PC-3 (cell line): ENCODE results near the gene NR1H2. TPM values are rescaled to one million over a fixed set of nuclear protein-coding genes. Genes with fewer than 3 reads are reported as not detected.

ENCODE experiments used
- ATAC-seq: fragments of 200-7000 bp; cut with Tn5 transposase; 2 replicates; pipeline ENCODE4 v1.9.1; 2020; ENCODE audit warnings: mild to moderate bottlenecking, moderate library complexity
- Bru-seq: library from RNA; stranded (reverse); fragments of 400-500 nt; gene quantifications from one replicate; lab custom pipeline; 2021; lab: Mats Ljungman, UMichigan
- BruChase-seq, 2 experiments: library from RNA; stranded (reverse); fragments of 400-500 nt; gene quantifications; one replicate each; lab custom pipeline; 2021; lab: Mats Ljungman, UMichigan
- BruUV-seq: library from RNA; stranded (reverse); fragments of 400-500 nt; replicated peaks from 2 replicates; lab custom pipeline; 2021; lab: Mats Ljungman, UMichigan
- CTCF ChIA-PET: fragments of 300-600 bp; sonication (Branson Sonifier 250); formaldehyde crosslinking; loops from one replicate; lab custom pipeline; 2022; ENCODE audit warnings: antibody characterized with exemption; lab: Charles Lee
- POLR2A ChIA-PET: fragments of 300-600 bp; sonication (Branson Sonifier 250); formaldehyde crosslinking; loops from one replicate; lab custom pipeline; 2022; ENCODE audit warnings: antibody characterized with exemption; ENCODE audit not compliant: unreplicated experiment; lab: Charles Lee
- DNase-seq: peaks from one replicate; pipeline ENCODE4 v3.0.0-alpha.2; 2015
- H2AFZ ChIP-seq: fragments of 300-600 bp; sonication (generic); 2 replicates; pipeline ENCODE4 v1.6.0; 2016; ENCODE audit warnings: antibody characterized with exemption, low read length
- H3F3A ChIP-seq: fragments of 300-600 bp; sonication (generic); one replicate; pipeline ENCODE4 v1.6.0; 2017; ENCODE audit warnings: antibody characterized with exemption, low read length, control low read depth, mild to moderate bottlenecking; ENCODE audit not compliant: unreplicated experiment
- H3K27ac ChIP-seq: fragments of 300-600 bp; sonication (generic); 2 replicates; pipeline ENCODE4 v1.5.1; 2016; ENCODE audit warnings: mild to moderate bottlenecking, low read length
- H3K27me3 ChIP-seq: fragments of 300-600 bp; sonication (generic); 2 replicates; pipeline ENCODE4 v1.6.1; 2016; ENCODE audit warnings: low read length, mixed read lengths
- H3K36me3 ChIP-seq: fragments of 300-600 bp; sonication (generic); 2 replicates; pipeline ENCODE4 v1.6.1; 2016; ENCODE audit warnings: low read depth, mixed run types, low read length, mixed read lengths
- H3K4me1 ChIP-seq: fragments of 300-600 bp; sonication (generic); 2 replicates; pipeline ENCODE4 v1.5.1; 2016; ENCODE audit warnings: low read length; ENCODE audit not compliant: insufficient read depth
- H3K4me2 ChIP-seq: fragments of 300-600 bp; sonication (generic); 2 replicates; pipeline ENCODE4 v1.6.0; 2016; ENCODE audit warnings: low read length
- H3K4me3 ChIP-seq: fragments of 300-600 bp; sonication (generic); 2 replicates; pipeline ENCODE4 v1.5.1; 2016; ENCODE audit warnings: mild to moderate bottlenecking, low read length, mixed read lengths
- H3K79me2 ChIP-seq: fragments of 300-600 bp; sonication (generic); 2 replicates; pipeline ENCODE4 v1.6.1; 2017; ENCODE audit warnings: low read length, mixed read lengths
- H3K9ac ChIP-seq: fragments of 300-600 bp; sonication (generic); 2 replicates; pipeline ENCODE4 v1.6.0; 2016; ENCODE audit warnings: mild to moderate bottlenecking, low read length
- H3K9me2 ChIP-seq: fragments of 300-600 bp; sonication (generic); replicated peaks from 2 replicates; pipeline ENCODE4 v1.6.1; 2016; ENCODE audit warnings: mixed run types, low read length, mixed read lengths
- H3K9me3 ChIP-seq: fragments of 300-600 bp; sonication (generic); 2 replicates; pipeline ENCODE4 v1.6.1; 2016; ENCODE audit warnings: low read length, mixed read lengths
- H4K20me1 ChIP-seq: fragments of 300-600 bp; sonication (generic); 2 replicates; pipeline ENCODE4 v1.6.1; 2016; ENCODE audit warnings: low read length, mixed read lengths
- EZH2 ChIP-seq: fragments of 300-600 bp; sonication (generic); IDR thresholded peaks from one replicate; pipeline ENCODE4 v1.6.1; 2017; ENCODE audit warnings: antibody characterized with exemption, mild to moderate bottlenecking, low read length; ENCODE audit not compliant: unreplicated experiment
- EZH2phosphoT487 ChIP-seq: fragments of 300-600 bp; sonication (generic); IDR thresholded peaks from 2 replicates; pipeline ENCODE4 v1.6.1; 2018; ENCODE audit warnings: mild to moderate bottlenecking, antibody characterized with exemption, low read length, borderline replicate concordance
- intact Hi-C: fragments of 100-400 bp; cut with micrococcal nuclease; formaldehyde crosslinking; loops from 2 replicates; pipeline ENCODE4 v1.9.0; 2023
- long read RNA-seq: library from polyadenylated mRNA; unstranded; transcript quantifications from one replicate; pipeline ENCODE4 v2.0.0, GENCODE V29; 2021; ENCODE audit not compliant: unreplicated experiment
- total RNA-seq: library from RNA; depleted of rRNA; stranded (reverse); fragments of >200 nt; gene quantifications from 2 replicates; pipeline ENCODE4 v1.2.3, GENCODE V29; 2014; rRNA removed
- TF ChIP-seq, protein P1 (sequence below): fragments of 300-600 bp; sonication (generic); conservative IDR thresholded peaks from 2 replicates; pipeline ENCODE4 v1.5.1; 2017; ENCODE audit warnings: antibody characterized with exemption, low read depth, mild to moderate bottlenecking, low read length

Gene NR1H2
- total RNA-seq (130 and 152 TPM in 2 replicates), Bru-seq, nascent RNA (percentile 87 among the genes with signal in this experiment), BruChase-seq, experiment 1, labeled RNA remaining after a 6-hour chase (percentile 96 among the genes with signal in this experiment), BruChase-seq, experiment 2, labeled RNA remaining after a 2-hour chase (percentile 93 among the genes with signal in this experiment)
- long read RNA-seq, transcript NR1H2-201 (10 exons, 1,998 nt), result major isoform, 428 of 617 reads
- long read RNA-seq, transcript NR1H2-211 (10 exons, 1,830 nt), result minor isoform, 19 of 617 reads
- long read RNA-seq, partial matches to known transcripts, result 132 of 617 reads
- long read RNA-seq, other reads (novel, unspliced or antisense), result 37 of 617 reads

DNA sequence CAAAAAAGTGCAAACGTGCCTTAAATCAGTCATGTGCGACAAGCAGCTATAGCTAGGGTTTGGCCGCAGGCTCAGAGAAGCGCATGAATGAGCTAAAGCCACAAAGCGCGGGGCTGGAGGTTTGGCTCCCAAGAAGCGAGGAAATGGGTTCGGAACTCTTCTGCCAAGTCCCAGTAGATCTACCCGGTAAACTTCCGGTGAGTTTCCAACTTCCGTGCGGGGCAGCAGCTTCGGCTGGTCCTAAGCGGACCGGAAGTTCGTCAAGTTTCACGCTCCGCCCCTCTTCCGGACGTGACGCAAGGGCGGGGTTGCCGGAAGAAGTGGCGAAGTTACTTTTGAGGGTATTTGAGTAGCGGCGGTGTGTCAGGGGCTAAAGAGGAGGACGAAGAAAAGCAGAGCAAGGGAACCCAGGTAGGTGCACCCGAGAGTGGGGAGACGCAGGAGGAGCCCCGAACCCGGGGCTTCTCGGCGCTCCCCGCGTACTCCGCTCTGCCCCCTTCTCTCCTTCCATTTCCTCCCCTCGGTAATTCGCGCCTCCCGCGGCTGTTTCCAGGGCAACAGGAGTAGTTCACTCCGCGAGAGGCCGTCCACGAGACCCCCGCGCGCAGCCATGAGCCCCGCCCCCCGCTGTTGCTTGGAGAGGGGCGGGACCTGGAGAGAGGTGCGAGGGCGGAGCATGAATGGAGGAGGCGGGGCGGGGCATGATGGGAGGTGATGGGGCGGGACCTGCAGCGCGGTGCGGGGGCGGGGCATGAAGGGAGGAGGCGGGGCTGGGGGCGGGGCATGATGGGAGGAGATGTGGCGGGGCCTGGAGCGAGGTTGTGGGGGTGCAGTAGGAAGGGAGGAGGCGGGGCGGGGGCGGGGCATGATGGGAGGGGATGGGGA is at the start of gene NR1H2:
Gene NR1H2, plus strand, starts transcription at position 292 of the 885 bp plus-strand sequence. CDS start 1,149 bp downstream, outside the sequence.
- Histone ChIP-seq H3K9me2 (no peaks in the 10 kb centered on the region), H3K79me2 (peaks cover 8% of the 10 kb centered on the region; the same call in 1 of the 2 replicates), H3K9me3 (no peaks in the 10 kb centered on the region), H3K4me1 (peaks cover 14% of the 10 kb centered on the region), H3K4me3 (peak within 1 kb of the TSS; percentile 72), H2AFZ (peak within 1 kb of the TSS; percentile 89), H3K27ac (peak within 1 kb of the TSS; percentile 91), H3F3A (no peaks in the 10 kb centered on the region), H3K36me3 (peaks cover 28% of the 10 kb centered on the region), H3K9ac (peak within 1 kb of the TSS; percentile 95), H3K4me2 (peak within 1 kb of the TSS; percentile 91), H3K27me3 (no peaks in the 10 kb centered on the region), H4K20me1 (peaks cover 14% of the 10 kb centered on the region)
- TF ChIP-seq EZH2phosphoT487 (no peak), EZH2 (no peak)
- TF ChIP-seq, protein P1, sequence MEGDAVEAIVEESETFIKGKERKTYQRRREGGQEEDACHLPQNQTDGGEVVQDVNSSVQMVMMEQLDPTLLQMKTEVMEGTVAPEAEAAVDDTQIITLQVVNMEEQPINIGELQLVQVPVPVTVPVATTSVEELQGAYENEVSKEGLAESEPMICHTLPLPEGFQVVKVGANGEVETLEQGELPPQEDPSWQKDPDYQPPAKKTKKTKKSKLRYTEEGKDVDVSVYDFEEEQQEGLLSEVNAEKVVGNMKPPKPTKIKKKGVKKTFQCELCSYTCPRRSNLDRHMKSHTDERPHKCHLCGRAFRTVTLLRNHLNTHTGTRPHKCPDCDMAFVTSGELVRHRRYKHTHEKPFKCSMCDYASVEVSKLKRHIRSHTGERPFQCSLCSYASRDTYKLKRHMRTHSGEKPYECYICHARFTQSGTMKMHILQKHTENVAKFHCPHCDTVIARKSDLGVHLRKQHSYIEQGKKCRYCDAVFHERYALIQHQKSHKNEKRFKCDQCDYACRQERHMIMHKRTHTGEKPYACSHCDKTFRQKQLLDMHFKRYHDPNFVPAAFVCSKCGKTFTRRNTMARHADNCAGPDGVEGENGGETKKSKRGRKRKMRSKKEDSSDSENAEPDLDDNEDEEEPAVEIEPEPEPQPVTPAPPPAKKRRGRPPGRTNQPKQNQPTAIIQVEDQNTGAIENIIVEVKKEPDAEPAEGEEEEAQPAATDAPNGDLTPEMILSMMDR, result no peak
- peak; percentile 99 for DNase-seq
- ChIA-PET CTCF (no interaction called here), POLR2A (interaction anchor here (0.6 to 0.7 kb wide), 3 partner anchors 47 to 135 kb away, joined by 3 to 5 read pairs (median 4); partner anchors contain the start of genes JOSD2 and KCNC3)
- peak; percentile 91 for ATAC-seq
- intact Hi-C loops, result loop anchor here (1.0 kb wide), 1 partner anchor 135 kb away; the partner anchor contains the start of gene JOSD2
- TSS peak; percentile 84 for BruUV-seq

DNA sequence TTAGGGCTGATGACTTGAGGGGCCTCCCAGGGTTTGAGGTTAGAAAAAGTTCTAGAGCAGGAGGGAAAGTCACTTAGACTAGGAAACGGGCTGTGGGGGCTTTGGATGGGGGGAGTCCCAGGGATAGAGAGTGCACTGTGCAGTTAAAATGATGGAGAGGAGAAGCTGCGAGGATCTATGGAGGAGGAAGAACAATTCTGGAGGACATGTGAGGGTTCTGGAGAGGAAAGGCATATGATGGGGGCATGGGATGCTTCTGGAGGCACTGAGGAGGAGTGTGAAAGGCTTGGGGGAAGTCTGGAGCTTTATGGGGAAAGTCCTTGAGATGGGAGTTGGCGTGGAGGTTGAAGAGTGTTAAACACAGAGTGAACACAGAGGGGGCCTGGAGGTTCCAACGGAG is 49.2 kb upstream of the NR1H2 start:
- H3K9ac ChIP-seq, result no peak overlapping the region
- intact Hi-C loops, result no loop called here
- H3K36me3 ChIP-seq, result no peaks in the 10 kb centered on the region
- ATAC-seq (no peak), DNase-seq (no peak)
- H3K4me2 ChIP-seq, result no peak overlapping the region
- no peak for TF ChIP-seq EZH2phosphoT487
- TF ChIP-seq, protein P1, result no peak
- TF ChIP-seq EZH2, result no peak
- H3K4me1 ChIP-seq, result peaks cover 12% of the 10 kb centered on the region; the same call in 1 of the 2 replicates
- TSS peak; percentile 43 for BruUV-seq
- POLR2A ChIA-PET, result no interaction called here
- H3K27me3 ChIP-seq, result no peaks in the 10 kb centered on the region
- H3K79me2 ChIP-seq, result no peaks in the 10 kb centered on the region
- H3K9me3 ChIP-seq, result no peaks in the 10 kb centered on the region
- H3K9me2 ChIP-seq, result no peaks in the 10 kb centered on the region
- no peak overlapping the region for H2AFZ ChIP-seq
- CTCF ChIA-PET, result no interaction called here
- no peak overlapping the region for H3K27ac ChIP-seq
- no peak overlapping the region for H3K4me3 ChIP-seq
- peaks cover 13% of the 10 kb centered on the region; the same call in 1 of the 2 replicates for H4K20me1 ChIP-seq
- no peaks in the 10 kb centered on the region for H3F3A ChIP-seq
